Thoracic aorta (tissue), 2 donors: ENCODE measurements around the gene ENTHD1. TPM values are rescaled to one million over a fixed set of nuclear protein-coding genes. Genes with fewer than 3 reads are reported as not detected.

ENCODE experiments used
- ATAC-seq: fragments of 150-250 bp; one replicate; pipeline ENCODE4 v1.8.0; 2017; ENCODE audit warnings: low read depth; ENCODE audit not compliant: insufficient number of reproducible peaks, low FRiP score
- DNase-seq: peaks from one replicate; pipeline ENCODE4 v3.0.0-alpha.2; 2020; ENCODE audit warnings: low spot score
- H3K27ac ChIP-seq, 2 donors: fragments of 200-600 bp; sonication (generic); 1 replicate in 1 of 2; 2 replicates in 1 of 2; pipeline ENCODE4 v1.5.1; 2016; ENCODE audit warnings: mild to moderate bottlenecking in 2 of 2, moderate library complexity in 2 of 2
- H3K27me3 ChIP-seq: fragments of 200-600 bp; sonication (generic); replicated peaks from 2 replicates; pipeline ENCODE4 v1.6.0; 2016; ENCODE audit warnings: mild to moderate bottlenecking; ENCODE audit not compliant: insufficient read depth
- H3K36me3 ChIP-seq: fragments of 200-600 bp; sonication (generic); one replicate; pipeline ENCODE4 v1.5.1; 2016
- H3K4me1 ChIP-seq, 2 donors: fragments of 200-600 bp; sonication (generic); 1 replicate in 1 of 2; 2 replicates in 1 of 2; pipeline versions ENCODE4 v1.5.1 to v1.6.0; 2016; ENCODE audit warnings: low read depth in 2 of 2, mild to moderate bottlenecking in 1 of 2; ENCODE audit not compliant: control insufficient read depth in 1 of 2
- H3K4me3 ChIP-seq: fragments of 200-600 bp; sonication (generic); 2 replicates; pipeline ENCODE4 v1.5.1; 2016; ENCODE audit warnings: mild to moderate bottlenecking
- H3K9me3 ChIP-seq: fragments of 200-600 bp; sonication (generic); 2 replicates; pipeline ENCODE4 v1.5.1; 2016
- CTCF ChIP-seq: fragments of 200-600 bp; sonication (generic); IDR thresholded peaks from one replicate; pipeline ENCODE4 v1.5.1; 2019; ENCODE audit warnings: antibody characterized with exemption
- total RNA-seq, 2 donors: library from RNA; depleted of rRNA; stranded (reverse); fragments of >200 nt; gene quantifications; one replicate each; pipeline versions ENCODE4 v1.1.0 to v1.2.3, GENCODE V29; 2016

ENTHD1 gene
- total RNA-seq, 2 donors from 2014 or later: not detected

GRCh38 chr22:39910876-39911613, 17.5 kb upstream of the ENTHD1 start:
- Histone ChIP-seq H3K36me3 (no peaks in the 10 kb centered on the region), H3K4me1 (no peaks in the 10 kb centered on the region), H3K9me3 (no peaks in the 10 kb centered on the region), H3K4me3 (no peak overlapping the region), H3K27me3 (no peaks in the 10 kb centered on the region), H3K27ac (no peak overlapping the region)
- ATAC-seq (no peak), DNase-seq (no peak)
- TF ChIP-seq CTCF: no peak

- no peak for ATAC-seq
- Histone ChIP-seq H3K27me3 (no peaks in the 10 kb centered on the region), H3K9me3 (no peaks in the 10 kb centered on the region), H3K4me3 (no peak overlapping the region), H3K4me1 (no peaks in the 10 kb centered on the region), H3K27ac (no peak overlapping the region), H3K36me3 (no peaks in the 10 kb centered on the region)
- no peak for TF ChIP-seq CTCF
- no peak for DNase-seq
Observed at GRCh38 chr22:39908737-39909136, 15.2 kb upstream of the ENTHD1 start.

GRCh38 chr22:39908136-39908535, 14.6 kb upstream of the ENTHD1 start:
- Histone ChIP-seq H3K27me3 (no peaks in the 10 kb centered on the region), H3K9me3 (no peaks in the 10 kb centered on the region), H3K4me1 (no peaks in the 10 kb centered on the region), H3K4me3 (no peak overlapping the region), H3K36me3 (no peaks in the 10 kb centered on the region), H3K27ac (no peak overlapping the region)
- no peak for TF ChIP-seq CTCF
- DNase-seq (no peak), ATAC-seq (no peak)

- ATAC-seq (no peak), DNase-seq (no peak)
- Histone ChIP-seq H3K4me1 (no peaks in the 10 kb centered on the region), H3K27me3 (no peaks in the 10 kb centered on the region), H3K36me3 (no peaks in the 10 kb centered on the region), H3K27ac (no peak overlapping the region), H3K4me3 (no peak overlapping the region), H3K9me3 (no peaks in the 10 kb centered on the region)
- no peak for TF ChIP-seq CTCF
Observed at GRCh38 chr22:39907605-39908097, 14.1 kb upstream of the ENTHD1 start.

GRCh38 chr22:39907047-39907446, 13.5 kb upstream of the ENTHD1 start:
- ATAC-seq (no peak), DNase-seq (no peak)
- no peaks in the 10 kb centered on the region for H3K27me3 ChIP-seq
- H3K9me3 ChIP-seq: no peaks in the 10 kb centered on the region
- H3K4me1 ChIP-seq: no peaks in the 10 kb centered on the region
- no peak overlapping the region for H3K27ac ChIP-seq
- no peak overlapping the region for H3K4me3 ChIP-seq
- TF ChIP-seq CTCF: no peak
- H3K36me3 ChIP-seq: no peaks in the 10 kb centered on the region
